ENCODE data around the gene RPS6KC1. TPM values are rescaled to one million over a fixed set of nuclear protein-coding genes. Genes with fewer than 3 reads are reported as not detected.

RPS6KC1 gene
- total RNA-seq, 1 donor from 2014 or later = 5.6 TPM

Other genes with a start within 250 kb of the RPS6KC1 start
- not detected for gene SPATA45, start 203.6 kb upstream of the RPS6KC1 start, total RNA-seq
- 0.93 TPM for gene FLVCR1, start 193.0 kb upstream of the RPS6KC1 start, total RNA-seq
- 0.10 TPM for gene VASH2, start 100.7 kb upstream of the RPS6KC1 start, total RNA-seq
- gene ANGEL2, start 35.4 kb upstream of the RPS6KC1 start, total RNA-seq = 15.6 TPM